Measurements from ENCODE around the gene FGD3. TPM values are rescaled to one million over a fixed set of nuclear protein-coding genes. Genes with fewer than 3 reads are reported as not detected.

FGD3 gene
- total and polyA plus RNA-seq, 9 donors: 2.4 to 4.8 (median 3.2) TPM

DNA sequence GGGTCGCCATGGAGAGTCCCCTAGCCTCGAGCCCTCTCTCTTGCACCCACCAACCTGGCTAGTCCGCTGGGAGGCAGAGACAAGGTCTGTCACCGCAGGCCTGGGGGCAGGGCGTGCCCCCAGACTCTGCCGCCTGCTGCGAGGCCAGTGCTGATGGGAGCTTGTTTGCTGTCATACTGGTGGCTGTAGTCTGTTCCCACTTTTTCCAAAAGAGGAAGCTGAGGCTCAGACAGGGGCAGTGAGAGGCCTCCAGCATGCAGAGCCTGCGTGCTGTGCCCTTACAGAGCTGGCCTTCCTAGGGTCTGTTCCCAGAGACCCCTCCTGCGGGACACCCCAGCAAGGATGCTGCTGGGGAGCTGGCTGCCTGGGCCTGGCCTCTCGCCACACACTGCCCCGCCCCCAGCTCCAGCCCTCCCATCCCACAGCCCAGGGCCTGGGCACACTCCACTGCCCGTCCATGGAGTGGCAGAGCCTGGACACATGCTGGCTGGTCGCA, 90.2 kb downstream of the FGD3 start:
- no peak overlapping the region for H3K27ac ChIP-seq (ENCODE audit: low read length)
- no peaks in the 10 kb centered on the region for H3K9me3 ChIP-seq (replicated peaks; ENCODE audit: control insufficient read depth, low read depth, low read length)
- 73% methylated on average over 9 of the region's 13 CpGs for WGBS (ENCODE audit: insufficient coverage)
- H3K36me3 ChIP-seq (ENCODE audit: control insufficient read depth, insufficient read depth, low read length): no peaks in the 10 kb centered on the region
- H3K27me3 ChIP-seq (ENCODE audit: control insufficient read depth, insufficient read depth, low read length): no peaks in the 10 kb centered on the region
- H3K4me3 ChIP-seq (ENCODE audit: low read length): no peak overlapping the region
- peaks cover 22% of the 10 kb centered on the region for H3K4me1 ChIP-seq (ENCODE audit: control insufficient read depth, insufficient read depth, low read length)
- no peak for DNase-seq

DNA sequence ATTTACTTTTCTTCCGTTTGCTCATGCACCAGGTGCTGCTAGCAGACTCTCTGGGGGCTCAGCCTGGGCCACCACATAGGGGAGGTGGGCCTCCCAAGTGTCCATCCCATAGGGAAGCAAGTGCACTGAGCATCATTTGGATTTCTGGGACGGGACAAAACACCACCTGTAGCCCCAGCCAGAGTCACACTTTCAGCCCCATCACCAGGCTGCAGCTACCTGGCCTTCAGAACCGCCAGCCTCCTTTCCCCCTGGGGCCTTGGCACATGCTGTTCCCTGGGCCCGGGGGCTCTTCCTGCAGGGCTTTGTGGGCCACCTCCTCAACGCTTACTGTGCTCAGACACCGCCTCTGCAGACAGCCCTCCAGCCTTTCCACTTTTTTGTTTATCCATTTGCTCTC, 91.6 kb downstream of the FGD3 start:
- H3K36me3 ChIP-seq (ENCODE audit: control insufficient read depth, insufficient read depth, low read length): no peaks in the 10 kb centered on the region
- H3K27me3 ChIP-seq (ENCODE audit: control insufficient read depth, insufficient read depth, low read length): no peaks in the 10 kb centered on the region
- peaks cover 8% of the 10 kb centered on the region for H3K4me1 ChIP-seq (ENCODE audit: control insufficient read depth, insufficient read depth, low read length)
- no peak overlapping the region for H3K27ac ChIP-seq (ENCODE audit: low read length)
- no peaks in the 10 kb centered on the region for H3K9me3 ChIP-seq (replicated peaks; ENCODE audit: control insufficient read depth, low read depth, low read length)
- H3K4me3 ChIP-seq (ENCODE audit: low read length): no peak overlapping the region
- DNase-seq: no peak
- 67% methylated on average over 6 of the region's 6 CpGs for WGBS (ENCODE audit: insufficient coverage)

- Histone ChIP-seq H3K4me3 (ENCODE audit: low read length) (no peak overlapping the region), H3K4me1 (ENCODE audit: control insufficient read depth, insufficient read depth, low read length) (peaks cover 3% of the 10 kb centered on the region), H3K27ac (ENCODE audit: low read length) (no peak overlapping the region), H3K36me3 (ENCODE audit: control insufficient read depth, insufficient read depth, low read length) (no peaks in the 10 kb centered on the region), H3K9me3 (replicated peaks; ENCODE audit: control insufficient read depth, low read depth, low read length) (no peaks in the 10 kb centered on the region), H3K27me3 (ENCODE audit: control insufficient read depth, insufficient read depth, low read length) (no peaks in the 10 kb centered on the region)
- DNase-seq: no peak
- 92% methylated on average over 2 of the region's 6 CpGs for WGBS (ENCODE audit: insufficient coverage)
Measured at GRCh38 chr9:93039456-93039855, 92.1 kb downstream of the FGD3 start.

GRCh38 chr9:93039976-93040375, 92.7 kb downstream of the FGD3 start:
- no peak for DNase-seq
- H3K36me3 ChIP-seq (ENCODE audit: control insufficient read depth, insufficient read depth, low read length): no peaks in the 10 kb centered on the region
- H3K9me3 ChIP-seq (replicated peaks; ENCODE audit: control insufficient read depth, low read depth, low read length): no peaks in the 10 kb centered on the region
- 81% methylated on average over 9 of the region's 10 CpGs for WGBS (ENCODE audit: insufficient coverage)
- no peaks in the 10 kb centered on the region for H3K27me3 ChIP-seq (ENCODE audit: control insufficient read depth, insufficient read depth, low read length)
- H3K27ac ChIP-seq (ENCODE audit: low read length): no peak overlapping the region
- H3K4me1 ChIP-seq (ENCODE audit: control insufficient read depth, insufficient read depth, low read length): peaks cover 3% of the 10 kb centered on the region
- no peak overlapping the region for H3K4me3 ChIP-seq (ENCODE audit: low read length)

DNA sequence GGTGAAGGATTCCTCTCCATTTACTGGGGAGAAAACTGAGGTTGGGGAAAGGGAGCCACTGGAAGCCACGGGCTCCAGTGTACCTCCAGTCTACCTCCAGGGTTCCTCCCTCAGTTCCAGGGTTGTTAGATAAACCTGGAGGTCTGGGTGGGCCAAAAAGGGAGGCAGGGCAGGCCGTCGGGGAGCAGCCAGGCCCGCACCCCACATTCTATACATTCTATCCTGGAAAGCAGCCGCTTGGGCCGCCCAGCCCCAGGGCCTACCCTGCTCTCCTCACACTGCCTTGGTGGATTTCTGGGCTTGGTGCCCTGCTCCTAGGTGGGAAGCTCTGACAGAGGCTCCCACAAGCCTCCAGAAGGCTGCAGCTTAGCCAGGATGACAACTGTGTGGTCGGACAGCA, 93.1 kb downstream of the FGD3 start:
- H3K27me3 ChIP-seq (ENCODE audit: control insufficient read depth, insufficient read depth, low read length): no peaks in the 10 kb centered on the region
- H3K36me3 ChIP-seq (ENCODE audit: control insufficient read depth, insufficient read depth, low read length): no peaks in the 10 kb centered on the region
- H3K4me3 ChIP-seq (ENCODE audit: low read length): no peak overlapping the region
- DNase-seq: no peak
- H3K9me3 ChIP-seq (replicated peaks; ENCODE audit: control insufficient read depth, low read depth, low read length): no peaks in the 10 kb centered on the region
- 69% methylated on average over 1 of the region's 7 CpGs for WGBS (ENCODE audit: insufficient coverage)
- H3K27ac ChIP-seq (ENCODE audit: low read length): no peak overlapping the region
- peaks cover 3% of the 10 kb centered on the region for H3K4me1 ChIP-seq (ENCODE audit: control insufficient read depth, insufficient read depth, low read length)

GRCh38 chr9:93041108-93041802, 93.9 kb downstream of the FGD3 start:
- H3K4me3 ChIP-seq (ENCODE audit: low read length): no peak overlapping the region
- H3K27me3 ChIP-seq (ENCODE audit: control insufficient read depth, insufficient read depth, low read length): no peaks in the 10 kb centered on the region
- peaks cover 3% of the 10 kb centered on the region for H3K4me1 ChIP-seq (ENCODE audit: control insufficient read depth, insufficient read depth, low read length)
- no peaks in the 10 kb centered on the region for H3K36me3 ChIP-seq (ENCODE audit: control insufficient read depth, insufficient read depth, low read length)
- no peaks in the 10 kb centered on the region for H3K9me3 ChIP-seq (replicated peaks; ENCODE audit: control insufficient read depth, low read depth, low read length)
- H3K27ac ChIP-seq (ENCODE audit: low read length): no peak overlapping the region
- no peak for DNase-seq
- 79% methylated on average over 4 of the region's 6 CpGs for WGBS (ENCODE audit: insufficient coverage)

DNA sequence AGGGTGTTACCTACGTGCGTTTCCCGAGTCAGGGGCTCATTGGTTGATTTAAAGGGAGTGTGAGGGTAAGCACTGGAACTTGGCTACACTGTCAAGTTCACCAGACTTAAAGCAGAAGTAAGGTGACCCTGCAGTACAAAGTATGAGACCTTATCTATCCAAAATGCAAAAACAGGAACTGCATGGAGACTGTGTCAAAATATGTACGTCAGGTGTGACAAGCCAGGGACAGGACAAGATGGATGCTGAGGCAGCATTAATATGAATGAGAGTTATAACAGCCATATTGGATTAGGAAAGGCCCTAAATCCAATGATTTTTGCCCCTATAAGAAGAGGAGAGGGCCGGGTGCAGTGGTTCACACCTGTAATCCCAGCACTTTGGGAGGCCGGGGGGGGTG, 95.8 kb downstream of the FGD3 start:
- Histone ChIP-seq H3K4me3 (ENCODE audit: low read length) (no peak overlapping the region), H3K27me3 (ENCODE audit: control insufficient read depth, insufficient read depth, low read length) (no peaks in the 10 kb centered on the region), H3K36me3 (ENCODE audit: control insufficient read depth, insufficient read depth, low read length) (no peaks in the 10 kb centered on the region), H3K4me1 (ENCODE audit: control insufficient read depth, insufficient read depth, low read length) (no peaks in the 10 kb centered on the region), H3K27ac (ENCODE audit: low read length) (no peak overlapping the region), H3K9me3 (replicated peaks; ENCODE audit: control insufficient read depth, low read depth, low read length) (no peaks in the 10 kb centered on the region)
- DNase-seq: no peak
- 68% methylated on average over 5 of the region's 6 CpGs for WGBS (ENCODE audit: insufficient coverage)

GRCh38 chr9:93045521-93045920, 98.2 kb downstream of the FGD3 start:
- Histone ChIP-seq H3K36me3 (ENCODE audit: control insufficient read depth, insufficient read depth, low read length) (no peaks in the 10 kb centered on the region), H3K9me3 (replicated peaks; ENCODE audit: control insufficient read depth, low read depth, low read length) (no peaks in the 10 kb centered on the region), H3K27me3 (ENCODE audit: control insufficient read depth, insufficient read depth, low read length) (no peaks in the 10 kb centered on the region), H3K4me1 (ENCODE audit: control insufficient read depth, insufficient read depth, low read length) (no peaks in the 10 kb centered on the region), H3K4me3 (ENCODE audit: low read length) (no peak overlapping the region), H3K27ac (ENCODE audit: low read length) (no peak overlapping the region)
- WGBS (ENCODE audit: insufficient coverage): 94% methylated on average over 2 of the region's 2 CpGs
- no peak for DNase-seq

- Histone ChIP-seq H3K4me1 (ENCODE audit: control insufficient read depth, insufficient read depth, low read length) (peaks cover 21% of the 10 kb centered on the region), H3K27me3 (ENCODE audit: control insufficient read depth, insufficient read depth, low read length) (no peaks in the 10 kb centered on the region), H3K36me3 (ENCODE audit: control insufficient read depth, insufficient read depth, low read length) (no peaks in the 10 kb centered on the region), H3K9me3 (replicated peaks; ENCODE audit: control insufficient read depth, low read depth, low read length) (no peaks in the 10 kb centered on the region), H3K27ac (ENCODE audit: low read length) (no peak overlapping the region), H3K4me3 (ENCODE audit: low read length) (no peak overlapping the region)
- WGBS (ENCODE audit: insufficient coverage): 83% methylated on average over 7 of the region's 8 CpGs
- DNase-seq: no peak
Measured at GRCh38 chr9:93048566-93049448, 101.5 kb downstream of the FGD3 start.

DNA sequence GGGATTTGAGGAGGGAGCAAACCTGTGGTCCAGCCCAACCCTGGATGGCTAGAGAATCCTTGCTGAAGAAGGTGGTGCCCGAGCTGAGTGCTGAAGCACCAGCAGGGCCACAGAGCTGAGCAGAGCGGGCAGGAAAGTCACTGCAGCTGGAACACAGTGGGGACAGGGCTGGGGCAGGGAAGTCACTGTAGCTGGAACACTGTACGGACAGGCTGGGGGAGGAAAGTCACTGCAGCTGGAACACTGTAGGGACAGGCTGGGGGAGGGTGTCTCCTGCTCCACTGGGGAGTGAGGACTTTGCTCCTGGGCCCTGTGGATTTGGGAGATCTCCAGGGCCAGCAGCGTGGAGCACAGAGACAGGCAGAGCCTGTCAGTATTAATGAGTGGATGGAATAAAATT, 102.2 kb downstream of the FGD3 start:
- WGBS (ENCODE audit: insufficient coverage): 75% methylated on average over 3 of the region's 4 CpGs
- H3K27me3 ChIP-seq (ENCODE audit: control insufficient read depth, insufficient read depth, low read length): no peaks in the 10 kb centered on the region
- no peak overlapping the region for H3K27ac ChIP-seq (ENCODE audit: low read length)
- no peaks in the 10 kb centered on the region for H3K9me3 ChIP-seq (replicated peaks; ENCODE audit: control insufficient read depth, low read depth, low read length)
- H3K4me1 ChIP-seq (ENCODE audit: control insufficient read depth, insufficient read depth, low read length): peaks cover 22% of the 10 kb centered on the region
- H3K4me3 ChIP-seq (ENCODE audit: low read length): no peak overlapping the region
- no peak for DNase-seq
- no peaks in the 10 kb centered on the region for H3K36me3 ChIP-seq (ENCODE audit: control insufficient read depth, insufficient read depth, low read length)

Measured in muscle of leg (tissue), 11 donors.